NCI-H187 (cell line): ENCODE measurements around the gene ACOX2.

Experiments
- DNase-seq, 2 experiments: peaks; one replicate each; lab custom pipeline; 2025; lab: John Stamatoyannopoulos, UW

The ACOX2 gene

DNA sequence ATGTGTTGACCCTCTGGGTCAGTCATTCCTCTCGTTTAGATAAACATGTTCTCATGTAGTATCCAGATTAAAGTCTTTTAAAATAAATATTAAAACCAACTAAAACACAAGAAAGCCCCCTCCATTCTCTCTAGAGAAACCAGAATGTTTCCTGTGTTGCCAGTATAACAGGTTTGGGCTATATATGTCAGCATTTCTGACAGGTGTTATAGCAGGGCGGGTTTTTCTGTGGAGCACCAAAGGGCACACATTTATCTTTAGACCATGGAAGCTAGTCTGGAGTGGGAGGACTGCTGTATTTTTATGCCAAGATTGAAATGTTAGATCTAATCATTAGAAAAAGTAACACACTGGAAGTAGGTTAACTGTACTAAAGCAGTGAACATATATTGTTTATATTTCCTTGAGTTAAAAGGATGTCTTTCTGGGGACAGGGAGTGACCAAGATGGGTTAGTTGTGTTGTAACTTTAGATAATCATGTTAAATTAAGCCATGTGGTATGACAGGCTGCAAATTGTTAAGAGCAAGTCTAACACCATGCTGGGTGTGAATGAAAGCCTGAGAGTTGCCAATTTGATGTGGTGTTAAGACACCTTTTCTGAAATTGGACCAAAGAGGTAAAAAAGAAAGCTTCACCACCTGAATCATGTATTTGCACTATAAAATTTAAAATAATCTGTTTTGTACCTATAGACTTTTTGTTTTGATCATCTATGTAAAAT, 29.5 kb downstream of the ACOX2 start:
- DNase-seq = no peak

GRCh38 chr3:58502872-58503271, 34.1 kb downstream of the ACOX2 start:
- no peak for DNase-seq

GRCh38 chr3:58497097-58497496, 39.9 kb downstream of the ACOX2 start:
- peak in 1 of 2 experiments; percentile 7 for DNase-seq

- no peak for DNase-seq
Observed at GRCh38 chr3:58496206-58496857, 40.7 kb downstream of the ACOX2 start.

DNA sequence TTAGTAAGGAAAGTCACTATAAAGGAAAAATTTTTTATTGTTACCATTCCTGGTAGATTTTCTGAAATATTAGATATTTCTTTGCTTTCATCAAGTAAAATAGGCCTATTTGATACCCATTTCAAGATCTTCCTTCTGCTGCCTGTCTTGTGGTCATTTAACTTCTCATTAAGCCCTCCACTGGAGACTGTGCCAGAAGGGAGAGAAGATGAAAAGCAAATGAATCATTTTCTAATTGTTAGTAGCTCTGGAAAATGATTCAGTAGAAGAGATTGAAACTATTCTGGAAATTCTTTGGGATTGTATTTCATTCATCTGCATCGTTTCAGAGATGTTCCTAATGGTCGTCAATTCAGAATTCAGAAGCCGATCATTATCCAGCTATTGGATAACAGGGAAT, 41.9 kb downstream of the ACOX2 start:
- no peak for DNase-seq

- DNase-seq = no peak
Observed at GRCh38 chr3:58494107-58494506, 42.9 kb downstream of the ACOX2 start.

DNA sequence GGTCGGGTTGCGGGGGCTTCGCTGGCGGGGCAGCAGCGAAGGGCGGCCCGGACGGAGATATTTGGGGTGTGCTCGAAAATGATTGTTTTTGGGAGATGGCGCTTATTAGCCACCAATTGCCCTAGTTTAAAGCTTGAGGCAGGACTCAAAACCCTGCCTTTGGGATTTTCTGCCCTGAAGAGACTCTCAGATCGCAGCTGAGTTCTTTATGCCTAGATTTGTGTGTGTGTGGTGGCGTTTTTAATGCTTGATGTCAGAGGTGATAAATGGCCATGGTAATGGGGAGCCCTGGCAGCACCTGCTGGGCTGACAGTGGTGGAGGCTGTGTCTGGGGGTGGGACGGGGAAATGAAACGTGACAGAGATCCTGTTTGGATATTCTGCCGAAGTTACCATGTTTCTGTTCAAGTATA, 44.5 kb downstream of the ACOX2 start:
- DNase-seq = peak in 1 of 2 experiments; percentile 14

DNA sequence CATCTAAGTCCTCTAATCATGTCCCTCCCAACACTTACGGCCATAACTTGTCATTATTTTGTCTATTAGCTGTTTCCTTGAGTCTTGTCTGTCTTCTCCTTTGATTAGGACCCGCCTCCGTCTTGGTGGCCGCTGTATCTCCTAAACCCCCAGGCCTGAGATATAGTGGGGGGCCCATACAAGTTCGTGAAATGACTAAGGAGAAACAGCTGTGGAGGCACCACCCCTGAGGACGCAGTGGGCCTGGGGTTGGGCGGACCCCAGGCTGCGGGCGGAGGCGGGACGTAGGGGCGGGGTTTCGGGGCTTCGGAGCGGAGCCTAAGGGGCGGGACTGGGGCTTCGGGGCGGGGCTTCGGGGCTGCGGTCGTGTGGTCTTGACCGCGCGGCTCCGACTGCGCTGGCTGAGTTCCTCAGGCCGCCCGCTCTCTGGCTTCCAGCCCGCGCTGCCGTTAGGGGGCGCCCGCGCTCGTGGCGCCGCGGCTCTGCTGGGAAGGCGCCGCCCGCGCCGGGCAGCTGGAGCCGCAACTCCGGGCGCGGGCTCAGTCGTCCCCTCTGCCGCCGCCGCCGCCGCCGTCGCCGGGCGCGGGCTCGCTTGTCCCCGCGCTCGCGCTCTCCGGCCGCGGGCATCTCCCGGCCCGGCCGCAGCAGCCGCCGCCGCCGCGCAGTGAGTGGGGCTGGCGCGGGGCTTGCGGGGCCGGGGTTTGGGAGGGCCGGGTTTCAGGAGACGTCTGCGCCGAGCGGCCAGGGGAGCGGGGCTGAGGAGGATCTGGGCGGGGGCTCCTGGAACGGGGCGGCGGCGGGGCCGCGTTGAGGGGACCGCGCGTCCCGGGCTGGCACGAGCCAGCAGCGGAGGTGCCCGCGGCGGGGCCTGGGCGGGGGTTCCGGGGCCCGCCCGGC, 45.2 kb downstream of the ACOX2 start, which contains the start of gene KCTD6:
Gene KCTD6, plus strand, starts transcription at position 591 of the 897 bp plus-strand sequence. CDS start 6,660 bp downstream, outside the sequence.
- peak; percentile 63 to 83 for DNase-seq

GRCh38 chr3:58490860-58491501, 46.0 kb downstream of the ACOX2 start:
- DNase-seq = no peak

- DNase-seq = no peak
Observed at GRCh38 chr3:58488967-58489366, 48.0 kb downstream of the ACOX2 start.

DNA sequence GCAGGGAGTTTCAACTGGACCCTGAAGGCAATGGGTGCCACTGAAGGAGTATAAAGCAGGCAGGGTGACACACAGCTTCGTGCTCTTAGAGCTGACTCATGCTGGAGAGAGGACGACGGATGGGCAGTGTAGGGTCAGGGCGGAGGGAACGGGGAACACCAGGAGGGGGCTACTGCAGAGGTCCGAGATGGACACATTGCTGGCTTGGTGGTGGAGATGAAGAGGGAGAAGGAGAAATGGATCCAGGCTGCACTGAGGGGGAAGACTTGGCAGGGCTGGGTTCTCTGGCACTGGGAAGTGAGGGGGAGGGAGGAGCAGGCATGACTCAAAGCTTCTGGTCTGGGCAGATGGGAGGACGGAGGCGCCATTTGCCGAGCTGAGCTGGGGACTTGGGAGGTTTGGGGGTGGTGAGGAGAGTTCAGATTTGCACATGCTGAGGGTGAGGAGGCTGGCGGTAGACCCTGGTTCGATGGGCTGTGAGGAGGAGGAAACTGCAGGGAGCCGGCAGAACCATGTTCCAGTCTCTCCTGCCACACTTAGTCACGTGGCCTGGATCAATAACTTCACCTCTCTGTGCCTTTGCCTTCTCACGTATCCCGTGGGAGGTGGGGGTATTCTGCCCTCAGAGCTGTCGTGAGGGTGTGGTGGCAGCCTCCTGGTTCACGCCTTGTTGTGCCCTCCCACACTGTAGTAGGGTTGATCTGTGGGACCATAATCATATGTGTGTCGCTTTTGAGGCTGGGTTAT, 49.7 kb downstream of the ACOX2 start:
- no peak for DNase-seq

GRCh38 chr3:58485801-58486435, 51.1 kb downstream of the ACOX2 start:
- DNase-seq = no peak

DNA sequence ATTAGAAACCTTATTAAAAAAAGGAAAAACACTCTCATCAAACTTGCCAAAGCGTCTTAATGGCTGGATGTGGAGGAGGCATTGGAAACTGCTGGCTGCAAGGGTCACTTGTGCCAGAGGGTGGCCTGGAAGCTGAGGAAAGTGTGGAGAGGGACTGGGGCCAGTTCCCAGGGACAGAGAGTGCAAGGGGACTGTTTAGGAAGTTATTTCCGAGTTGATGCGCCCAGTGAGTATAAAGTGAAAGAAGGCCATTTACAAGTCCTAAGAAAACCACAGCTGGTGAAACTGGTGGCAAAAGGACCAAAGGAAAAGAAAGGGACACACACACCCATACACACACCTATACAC, 52.3 kb downstream of the ACOX2 start:
- DNase-seq = no peak

DNA sequence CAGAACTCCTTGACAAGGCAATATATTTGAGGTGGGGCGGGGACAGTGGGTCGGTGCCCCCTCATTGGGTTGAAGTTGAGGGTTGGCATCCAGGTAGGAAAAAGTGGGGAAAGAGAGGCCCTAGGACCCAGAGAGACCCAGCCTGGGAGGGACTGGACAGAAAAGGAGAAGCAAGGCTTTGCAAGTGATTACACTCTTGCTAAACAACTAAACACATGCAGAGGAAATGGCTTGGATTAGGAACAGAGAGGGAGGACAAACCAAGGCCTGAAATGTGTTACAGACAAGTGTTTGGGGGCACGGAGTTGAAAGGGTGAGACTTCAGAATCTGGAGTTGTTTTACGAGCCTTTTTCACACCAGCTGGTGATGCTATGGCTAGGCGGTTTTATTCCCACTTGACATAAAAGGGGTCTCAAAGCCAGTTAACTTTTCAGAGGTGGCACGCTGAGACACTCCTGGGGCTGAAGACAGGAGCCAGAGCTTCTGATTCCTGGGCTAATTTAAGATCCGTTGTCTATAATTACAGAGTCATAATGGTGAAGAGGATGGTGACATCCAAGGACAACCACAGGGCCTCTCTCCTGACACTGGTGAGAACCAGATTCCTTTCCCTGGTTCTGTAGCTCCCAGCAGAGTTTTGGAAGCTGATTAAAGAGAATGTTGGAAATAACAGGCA, 52.8 kb downstream of the ACOX2 start:
- DNase-seq = no peak

DNA sequence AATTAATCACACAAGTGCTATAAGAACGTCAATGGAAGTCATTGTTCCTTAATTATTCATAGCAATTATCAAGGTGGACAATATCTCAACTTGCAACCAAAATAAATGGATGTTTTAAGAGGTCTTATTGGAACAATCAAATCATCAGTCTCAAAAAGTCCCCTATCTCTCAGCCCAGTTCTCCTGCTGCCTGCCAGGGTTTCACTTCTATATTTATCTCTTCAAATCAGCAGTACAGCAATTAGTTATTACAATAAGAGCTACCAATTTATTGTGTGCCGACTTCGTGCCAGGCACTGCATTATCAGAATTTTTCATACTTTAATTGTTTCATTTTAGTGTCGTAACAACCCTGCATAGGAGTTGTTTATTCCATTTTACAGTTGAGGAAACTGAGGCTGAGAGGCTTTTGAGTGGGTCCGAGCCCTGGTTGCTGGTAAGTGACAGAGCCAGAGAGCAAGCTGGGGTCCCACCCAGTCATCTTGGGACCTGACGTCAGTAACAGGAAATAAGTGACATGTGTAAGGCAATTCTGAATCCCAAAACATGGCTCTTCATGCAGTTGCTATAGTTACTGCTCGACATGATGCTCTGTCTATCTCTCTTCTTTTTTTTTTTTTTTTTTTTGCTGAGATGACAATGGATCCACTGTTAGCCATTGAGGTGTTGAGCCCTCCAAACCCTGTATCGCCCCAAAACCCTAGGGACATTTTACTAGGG, 53.9 kb downstream of the ACOX2 start:
- DNase-seq = no peak

DNA sequence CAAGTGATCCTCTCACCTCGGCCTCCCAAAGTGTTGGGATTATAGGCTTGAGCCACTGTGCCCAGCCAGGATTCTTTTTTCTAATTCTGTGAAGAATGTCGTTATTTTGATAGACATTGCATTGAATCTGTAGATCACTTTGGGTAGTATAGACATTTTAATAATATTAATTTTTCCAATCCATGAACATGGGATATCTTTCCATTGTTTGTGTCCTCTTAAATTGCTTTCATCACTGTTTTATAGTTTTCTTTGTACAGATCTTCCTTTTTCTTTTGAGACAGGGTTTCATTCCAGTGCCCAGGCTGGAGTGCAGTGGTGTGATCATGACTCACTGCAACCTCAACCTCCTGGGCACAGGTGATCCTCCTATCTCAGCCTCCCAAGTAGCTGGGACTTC, 56.7 kb downstream of the ACOX2 start:
- DNase-seq = no peak

DNA sequence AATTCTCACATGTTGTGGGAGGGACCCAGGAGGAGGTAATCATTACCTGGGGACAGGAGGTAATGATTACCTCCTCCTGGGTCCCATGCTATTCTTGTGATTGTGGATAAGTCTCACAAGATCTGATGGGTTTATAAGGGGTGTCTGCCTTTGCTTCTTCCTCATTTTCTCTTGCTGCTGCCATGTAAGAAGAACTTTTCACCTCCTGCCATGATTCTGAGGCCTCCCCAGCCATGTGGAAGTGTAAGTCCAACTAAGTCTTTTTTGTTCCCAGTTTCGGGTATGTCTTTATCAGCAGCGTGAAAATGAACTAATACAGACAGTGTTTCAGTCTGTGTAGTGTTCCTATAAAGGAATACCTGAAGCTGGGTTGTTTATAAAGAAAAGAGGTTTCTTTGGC, 58.2 kb downstream of the ACOX2 start:
- DNase-seq = no peak

DNA sequence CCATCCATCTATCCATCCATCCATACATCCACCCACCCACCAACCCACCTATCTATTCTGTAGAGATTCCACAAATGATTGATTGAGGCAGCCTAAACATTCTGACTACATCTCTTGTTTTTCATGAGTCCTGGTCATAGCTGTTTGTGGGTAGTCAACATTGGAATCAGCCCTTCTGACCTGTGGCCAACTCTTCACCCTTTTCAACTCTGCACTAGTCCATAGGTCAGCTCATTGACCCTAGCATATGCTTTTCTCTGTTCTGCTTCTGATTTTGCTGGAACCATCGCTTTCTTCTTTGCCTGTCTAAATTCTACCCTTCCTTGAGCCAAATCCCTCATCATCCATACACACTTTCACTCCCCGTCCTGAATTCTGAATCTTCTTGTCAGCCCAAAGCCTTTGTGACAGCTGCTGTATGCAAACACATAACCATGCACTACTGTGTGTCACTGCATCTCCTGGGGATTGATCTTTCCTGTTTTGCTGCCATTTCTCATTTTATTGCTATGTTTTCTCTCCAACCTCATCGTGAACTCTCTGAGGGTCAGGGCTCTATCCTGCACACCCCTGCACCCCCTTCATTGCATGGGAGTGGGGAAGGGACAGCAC, 61.9 kb downstream of the ACOX2 start:
- no peak for DNase-seq

GRCh38 chr3:58474348-58474911, 62.6 kb downstream of the ACOX2 start:
- no peak for DNase-seq
